ENCODE results near the gene ATP5F1D.
A peak's percentile ranks its signal among the peaks of the same experiment; 100 is the strongest.

The ATP5F1D gene

GRCh38 chr19:1278713-1279660 lies 37.4 kb downstream of the ATP5F1D start:
- DNase-seq = no peak

DNA sequence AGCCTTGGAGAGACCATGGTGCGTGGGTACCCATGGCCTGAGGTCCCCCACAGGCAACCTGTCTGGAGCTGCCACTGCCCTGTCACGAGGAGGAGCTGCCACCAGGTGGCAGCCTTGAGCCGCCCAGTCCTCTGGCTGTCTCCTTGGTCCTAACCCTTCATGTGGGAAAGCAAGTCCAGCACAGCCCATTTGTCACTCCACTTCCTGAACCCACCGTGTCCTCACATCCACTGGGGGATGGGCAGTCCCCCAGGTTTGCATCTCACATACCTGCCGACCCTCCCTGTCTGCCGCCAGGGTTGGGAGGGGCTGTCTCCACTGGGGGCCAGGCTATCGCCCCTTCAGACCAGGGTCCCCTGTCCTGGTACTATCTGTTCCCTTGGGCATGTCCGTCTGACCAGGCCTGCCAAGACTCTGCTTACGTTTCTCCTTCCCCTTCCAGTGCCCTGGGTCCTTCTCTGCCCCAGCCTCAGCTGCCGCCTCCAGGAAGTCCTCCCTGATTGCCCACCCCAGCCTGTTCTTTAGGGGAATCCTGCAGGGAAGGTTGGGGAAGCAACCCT lies 38.3 kb downstream of the ATP5F1D start:
- DNase-seq = peak in 48 of 51 donors; percentile 27 to 89 (median 70)

- no peak for DNase-seq
These were observed 39.4 kb downstream of the ATP5F1D start for GRCh38 chr19:1280636-1281568.

GRCh38 chr19:1281569-1282287 lies 40.2 kb downstream of the ATP5F1D start:
- DNase-seq = no peak

- no peak for DNase-seq
These were observed 41.1 kb downstream of the ATP5F1D start for GRCh38 chr19:1282588-1283206.

GRCh38 chr19:1283207-1283916 lies 41.8 kb downstream of the ATP5F1D start:
- no peak for DNase-seq

DNA sequence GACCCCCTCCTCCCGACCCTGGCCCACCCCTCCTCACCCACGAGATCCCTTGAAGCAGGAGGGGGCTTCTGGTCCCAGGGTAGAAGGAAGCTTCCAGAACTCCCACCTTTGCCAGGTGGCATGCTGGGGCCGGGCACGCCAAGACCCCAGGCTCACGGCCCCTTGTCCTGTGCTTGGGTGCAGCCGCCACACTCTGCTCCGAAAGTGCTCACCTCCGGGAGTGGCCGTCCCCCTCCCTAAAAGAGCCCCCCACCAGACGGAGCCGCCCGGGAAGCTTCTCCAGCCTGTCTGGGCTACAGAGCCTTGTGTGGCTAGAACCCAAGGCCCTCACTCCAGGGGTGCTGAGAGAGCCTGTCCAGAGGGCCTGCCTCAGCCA lies 42.4 kb downstream of the ATP5F1D start:
- DNase-seq = no peak

DNA sequence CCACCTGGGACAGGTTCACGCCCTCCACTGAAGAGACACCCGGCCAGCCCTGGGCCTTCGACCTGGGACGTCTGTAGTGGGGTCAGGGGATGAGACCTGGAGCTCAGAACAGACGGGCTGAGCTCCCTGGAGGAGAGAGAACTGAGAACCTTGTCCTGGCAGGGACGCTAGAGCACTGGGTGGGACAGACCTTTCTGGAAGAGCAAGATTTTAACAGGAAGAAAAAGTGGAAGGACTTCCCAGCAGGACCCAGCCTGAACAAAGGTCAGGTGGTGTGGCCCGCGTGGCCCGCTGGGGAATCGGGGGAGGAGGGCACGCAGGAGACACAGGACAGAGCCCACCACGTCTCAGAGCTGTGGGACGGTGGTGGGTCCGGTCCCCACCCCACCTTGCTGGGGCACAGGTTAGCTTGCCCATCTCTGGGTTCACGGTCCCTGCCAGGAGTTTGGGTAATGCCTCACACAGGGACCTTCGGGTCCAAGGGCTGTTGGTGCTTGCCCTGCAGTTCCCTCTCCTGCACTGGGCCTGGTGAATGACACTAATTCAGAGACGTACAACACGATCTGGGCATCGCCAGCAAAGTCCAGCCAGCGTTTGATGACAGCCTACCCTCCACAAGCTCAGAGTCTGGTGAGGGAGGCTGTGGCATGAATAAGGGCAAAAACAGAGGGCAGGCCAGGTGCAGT lies 42.9 kb downstream of the ATP5F1D start:
- DNase-seq = no peak

GRCh38 chr19:1284979-1285736 lies 43.6 kb downstream of the ATP5F1D start:
- no peak for DNase-seq

GRCh38 chr19:1285737-1286360 lies 44.3 kb downstream of the ATP5F1D start, which contains the start of gene EFNA2:
EFNA2 (plus strand) TSS chr19:1285873; CDS start chr19:1286169, 296 bp downstream.
- DNase-seq = peak in 1 of 51 donors; percentile 29

GRCh38 chr19:1286487-1287353 lies 45.2 kb downstream of the ATP5F1D start:
- no peak for DNase-seq

DNA sequence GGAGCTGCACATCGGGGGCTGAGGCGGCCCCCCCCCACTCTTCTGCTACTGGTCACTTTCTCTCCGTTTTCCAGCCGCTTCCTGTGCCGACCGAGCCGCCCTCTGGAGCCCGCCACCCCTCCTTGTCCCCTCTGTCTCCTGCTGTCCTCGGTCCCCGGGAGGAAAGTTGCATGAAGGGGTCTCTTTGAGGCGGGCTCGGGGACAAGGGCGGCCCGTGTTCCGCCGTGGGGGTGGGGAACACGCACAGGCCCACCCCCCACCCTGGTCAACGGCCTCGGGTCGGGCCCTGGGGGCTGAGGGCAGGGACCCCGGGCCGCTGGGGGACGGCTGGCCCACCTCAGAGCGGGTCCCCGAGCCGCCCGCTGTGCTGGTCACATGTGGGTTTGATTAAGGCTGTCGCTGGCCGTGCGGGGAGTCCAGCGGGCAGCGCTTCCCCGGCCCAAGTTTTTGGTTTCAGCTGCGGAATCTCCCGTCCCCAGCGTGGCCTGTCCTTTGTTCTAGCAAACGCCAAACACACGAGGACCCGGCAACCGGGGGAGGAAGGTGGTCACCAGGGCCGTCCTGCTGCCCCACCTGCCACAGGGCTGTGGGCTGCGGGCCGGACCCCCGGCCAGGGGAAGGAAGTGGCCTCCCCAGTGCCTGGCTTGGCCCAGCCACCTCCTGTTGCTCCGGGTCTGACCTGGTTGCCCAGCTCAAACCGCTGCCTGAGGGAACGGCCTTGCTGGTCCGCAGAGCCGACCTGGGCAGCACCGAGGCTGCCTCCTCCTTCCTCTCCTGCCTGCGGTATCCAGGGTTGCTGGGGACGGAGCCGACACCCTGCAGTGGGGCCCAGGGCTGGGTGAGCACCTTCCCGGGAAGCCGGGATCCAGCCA lies 46.0 kb downstream of the ATP5F1D start:
- DNase-seq = no peak

DNA sequence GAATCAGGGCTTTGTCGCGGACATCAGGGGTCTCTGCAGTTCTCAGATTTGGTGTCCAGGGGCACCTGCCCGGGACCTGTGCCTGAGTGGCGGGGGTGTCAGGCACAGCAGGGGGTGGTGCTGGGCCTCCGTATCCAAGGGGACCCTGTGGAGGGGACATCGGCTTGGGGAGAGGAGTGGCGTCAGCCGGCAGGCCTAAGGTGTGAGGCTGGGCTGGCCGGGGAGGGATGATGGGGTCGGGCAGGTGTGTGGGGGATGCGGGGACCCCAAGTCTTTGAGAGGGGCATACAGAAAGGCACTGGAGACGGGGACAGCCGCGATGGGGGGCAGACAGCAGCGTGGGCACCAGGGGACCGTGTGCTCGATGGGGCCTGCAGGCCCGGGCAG lies 46.7 kb downstream of the ATP5F1D start:
- DNase-seq = no peak

DNA sequence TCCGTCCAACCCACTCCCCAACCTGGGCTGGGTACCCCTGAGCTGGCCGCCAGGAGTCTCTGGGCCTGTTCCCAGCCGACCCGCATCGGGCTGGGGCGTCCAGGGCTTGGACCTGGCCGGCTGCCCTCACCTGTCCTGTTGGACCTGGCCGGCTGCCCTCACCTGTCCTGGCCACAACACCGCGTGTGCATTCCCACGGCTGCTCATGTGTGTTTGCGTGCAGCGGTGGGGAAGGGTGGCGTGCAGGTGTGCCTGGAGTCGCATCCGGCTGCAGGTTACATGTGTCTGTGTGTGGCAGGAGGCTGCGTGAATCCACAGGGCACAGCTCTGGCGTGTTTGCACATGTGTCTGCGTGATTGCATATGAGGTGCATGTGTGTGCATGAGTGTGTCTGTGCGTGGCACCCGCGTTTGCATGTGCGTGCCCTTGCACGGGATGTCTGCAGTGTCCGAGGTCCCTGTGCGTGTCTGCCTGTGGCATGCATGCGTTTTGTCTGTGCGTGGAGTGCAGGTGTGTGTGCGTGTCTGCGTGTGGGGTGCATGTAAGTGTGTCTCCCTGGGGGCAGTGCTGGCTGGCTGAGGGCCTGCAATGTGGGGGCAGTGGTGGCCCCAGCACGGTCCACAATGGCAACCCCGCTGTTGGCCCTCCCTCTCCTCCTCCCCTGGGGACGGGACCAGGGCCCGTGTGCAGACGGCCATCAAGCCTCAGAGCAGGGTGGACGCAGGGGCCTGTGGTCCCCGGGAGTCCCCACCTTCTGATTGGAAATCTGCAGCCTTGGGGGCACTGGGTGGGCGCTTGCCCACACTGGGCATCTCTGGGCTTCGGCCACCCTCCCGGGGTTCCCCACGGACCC lies 47.5 kb downstream of the ATP5F1D start:
- DNase-seq = no peak

GRCh38 chr19:1289686-1290025 lies 48.1 kb downstream of the ATP5F1D start:
- DNase-seq = no peak

Measured in hypothalamus (tissue), 51 donors.